ENCODE results near the gene NOL9.

- TF ChIP-seq CTCF (IDR thresholded peaks at IDR 0.05) (no peak), POLR2A (IDR thresholded peaks at IDR 0.05) (no peak)
Observed at GRCh38 chr1:6483017-6483760, 71.1 kb downstream of the NOL9 start.

Data from tibial nerve (tissue), 3 donors.